Naive thymus-derived CD8-positive, alpha-beta T cell (primary cell): ENCODE results near the gene HORMAD2. TPM values are rescaled to one million over a fixed set of nuclear protein-coding genes. Genes with fewer than 3 reads are reported as not detected.

Experiments
- ATAC-seq, 2 donors: fragments of 150-1000 bp; cut with Tn5 transposase in 1 of 2; sonication (Bioruptor Pico), chemical (Tn5 transposase) in 1 of 2; 1 replicate in 1 of 2; 2 replicates in 1 of 2; pipeline ENCODE4 v1.10.0; 2021; ENCODE audit warnings: mild to moderate bottlenecking in 2 of 2, moderate library complexity in 2 of 2
- POLR2A ChIA-PET: fragments of 350-600 bp; sonication (Branson Sonifier 250); formaldehyde crosslinking; loops from one replicate; lab custom pipeline; 2021; ENCODE audit warnings: antibody characterized with exemption; lab: Charles Lee
- DNase-seq, 10 donors: peaks; one replicate each; pipeline versions ENCODE4 v3.0.0 to v3.0.0-alpha.2; 2020 to 2022
- H3K27ac Mint-ChIP-seq, 10 donors: one replicate each; pipeline ENCODE4 v1.8.0; 2020 to 2022; ENCODE audit warnings: mild to moderate bottlenecking in 10 of 10, mixed read lengths in 10 of 10, moderate library complexity in 4 of 10, inconsistent platforms in 1 of 10
- H3K27me3 Mint-ChIP-seq, 5 donors: one replicate each; pipeline ENCODE4 v1.8.0; 2021 to 2022; ENCODE audit warnings: mixed read lengths in 5 of 5
- H3K36me3 Mint-ChIP-seq, 3 donors: one replicate each; pipeline ENCODE4 v1.8.0; 2020 to 2022; ENCODE audit warnings: mixed read lengths in 3 of 3, mild to moderate bottlenecking in 2 of 3, inconsistent platforms in 1 of 3
- H3K4me1 Mint-ChIP-seq, 4 donors: one replicate each; pipeline ENCODE4 v1.8.0; 2021 to 2022; ENCODE audit warnings: mixed read lengths in 4 of 4
- H3K4me3 Mint-ChIP-seq, 10 donors: one replicate each; pipeline ENCODE4 v1.8.0; 2020 to 2022; ENCODE audit warnings: mild to moderate bottlenecking in 10 of 10, mixed read lengths in 10 of 10, moderate library complexity in 6 of 10, inconsistent platforms in 1 of 10
- H3K9me3 Mint-ChIP-seq, 9 donors: one replicate each; pipeline ENCODE4 v1.8.0; 2020 to 2022; ENCODE audit warnings: mixed read lengths in 9 of 9, mild to moderate bottlenecking in 3 of 9, inconsistent platforms in 1 of 9, moderate library complexity in 1 of 9
- polyA plus RNA-seq, 3 donors: library from polyadenylated mRNA; unstranded; fragments of 300-500 nt; fragmentation: Illumina TruSeq; gene quantifications; one replicate each; pipeline ENCODE4 v1.2.3, GENCODE V29; 2021
- total RNA-seq, 8 experiments: library from RNA in 2 of 8; stranded (reverse) in 2 of 8; gene quantifications; one replicate each; pipeline ENCODE4 v1.2.3 and lab custom pipeline; 2021 to 2026

The HORMAD2 gene
- total and polyA plus RNA-seq, 5 experiments from 2014 or later, result not detected

DNA sequence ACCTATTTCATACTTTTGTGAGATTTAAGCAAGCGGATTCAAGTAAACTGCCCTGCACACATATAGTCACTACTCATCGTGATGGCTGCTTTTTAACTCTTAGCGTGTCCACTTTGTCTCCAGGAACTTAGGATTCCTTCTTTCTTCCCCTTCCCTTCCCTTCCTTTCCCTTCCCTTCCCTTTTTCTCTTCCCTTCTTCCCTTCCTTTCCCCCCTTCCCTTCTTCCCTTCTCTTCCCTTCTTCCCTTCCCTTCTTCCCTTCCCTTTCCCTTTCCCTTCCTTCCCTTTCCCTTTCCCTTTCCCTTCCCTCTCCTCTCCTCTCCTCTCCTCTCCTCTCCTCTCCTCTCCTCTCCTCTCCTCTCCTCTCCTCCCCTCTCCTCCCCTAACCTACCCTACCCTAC lies 100.4 kb downstream of the HORMAD2 start:
- H3K4me1 Mint-ChIP-seq, result peaks cover 5 to 30% (median 18%) of the 10 kb centered on the region in 4 donors
- POLR2A ChIA-PET, result no interaction called here
- ATAC-seq (no peak), DNase-seq (no peak)
- no peaks in the 10 kb centered on the region for H3K27me3 Mint-ChIP-seq
- no peak overlapping the region for H3K27ac Mint-ChIP-seq
- no peaks in the 10 kb centered on the region for H3K9me3 Mint-ChIP-seq
- H3K36me3 Mint-ChIP-seq, result no peaks in the 10 kb centered on the region
- no peak overlapping the region for H3K4me3 Mint-ChIP-seq

DNA sequence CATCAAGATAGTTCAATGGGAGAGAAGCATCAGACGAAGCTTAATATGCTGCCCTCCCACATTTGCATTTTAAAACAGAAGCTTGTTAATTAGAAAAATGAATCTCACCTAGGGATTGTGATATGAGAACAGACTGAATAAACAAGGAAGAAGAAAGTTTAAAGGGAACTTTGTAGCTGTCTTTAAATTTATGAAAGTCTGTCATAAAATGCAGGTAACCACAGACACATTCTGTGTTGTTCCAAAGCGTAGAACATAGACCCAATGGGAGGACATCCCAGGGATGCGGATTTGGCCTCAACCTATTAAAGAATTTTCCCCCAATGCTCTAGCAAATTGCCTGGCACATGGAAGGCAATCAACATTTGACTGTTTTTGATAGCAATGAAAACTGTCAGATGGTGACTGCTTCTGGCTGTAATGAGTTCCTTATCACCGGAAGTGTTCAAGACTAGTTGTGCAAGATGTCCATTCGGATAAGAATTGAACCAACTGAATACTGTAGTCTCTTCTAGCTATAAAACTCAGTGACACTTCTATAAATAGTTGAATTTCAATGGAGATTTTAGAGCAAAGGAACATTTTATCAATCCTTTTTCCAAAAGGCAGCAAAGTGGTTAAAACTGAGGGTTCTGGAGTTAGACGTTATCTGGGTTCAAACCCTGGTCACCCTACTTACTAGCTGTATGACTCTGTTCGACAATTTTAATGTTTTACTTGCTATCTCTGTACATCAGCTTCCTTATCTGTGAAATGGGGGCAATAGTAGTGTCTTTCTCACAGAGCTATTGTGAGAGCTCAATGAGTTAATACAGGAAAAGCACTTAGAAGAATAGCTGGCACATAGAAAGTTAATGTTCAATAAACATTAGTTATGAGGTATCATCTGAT lies 101.4 kb downstream of the HORMAD2 start:
- Mint-ChIP-seq H3K27ac (peak overlapping the region in 1 of 10 donors; percentile 21), H3K27me3 (no peaks in the 10 kb centered on the region), H3K4me3 (no peak overlapping the region), H3K9me3 (no peaks in the 10 kb centered on the region), H3K4me1 (peaks cover 5 to 33% (median 17%) of the 10 kb centered on the region in 4 donors), H3K36me3 (no peaks in the 10 kb centered on the region)
- DNase-seq, result no peak
- POLR2A ChIA-PET, result interaction anchor here (0.6 kb wide), 1 partner anchor 1101 kb away, joined by 3 read pairs; no protein-coding TSS in a partner anchor
- no peak for ATAC-seq

DNA sequence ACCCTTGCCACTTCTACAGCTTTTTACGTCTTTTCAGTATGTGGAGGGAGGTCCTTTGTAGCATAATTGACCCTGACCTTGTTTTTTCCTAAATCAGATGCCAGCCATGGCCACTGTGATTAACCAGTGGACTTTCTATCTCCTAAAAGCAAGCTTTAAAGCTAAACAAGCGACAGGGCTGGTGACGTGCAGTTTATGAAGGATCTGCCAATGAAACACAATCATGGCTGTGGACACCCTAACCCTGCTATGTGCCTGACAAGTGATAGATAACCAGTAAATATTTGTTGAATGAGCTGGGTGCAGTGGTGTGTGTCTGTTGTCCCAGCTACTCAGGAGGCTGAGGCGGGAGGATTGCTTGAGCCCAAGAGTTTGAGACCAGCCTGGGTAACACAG lies 102.1 kb downstream of the HORMAD2 start:
- Mint-ChIP-seq H3K27ac (no peak overlapping the region), H3K27me3 (no peaks in the 10 kb centered on the region), H3K36me3 (no peaks in the 10 kb centered on the region), H3K9me3 (no peaks in the 10 kb centered on the region), H3K4me3 (no peak overlapping the region), H3K4me1 (peaks cover 1 to 37% (median 18%) of the 10 kb centered on the region in 4 donors)
- DNase-seq (no peak), ATAC-seq (no peak)
- POLR2A ChIA-PET, result no interaction called here

DNA sequence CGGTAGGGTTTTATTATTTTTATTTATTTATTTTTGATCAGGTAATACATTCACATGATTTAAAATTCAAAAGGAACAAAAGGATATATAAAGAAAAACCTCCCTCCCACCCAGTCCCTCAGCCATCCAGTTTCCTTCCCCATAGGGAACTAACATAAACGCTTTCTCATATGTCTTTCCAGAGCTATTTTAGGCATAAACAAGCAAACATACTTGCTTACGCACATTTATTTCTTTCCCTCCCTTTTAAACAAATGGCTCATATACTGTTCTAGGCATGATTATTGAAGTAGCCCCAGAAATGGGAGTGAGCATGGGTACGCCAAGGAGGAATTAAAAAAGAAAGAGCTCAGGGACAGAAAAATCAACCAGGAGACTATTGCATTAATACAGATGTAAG lies 102.6 kb downstream of the HORMAD2 start:
- Mint-ChIP-seq H3K27ac (no peak overlapping the region), H3K36me3 (no peaks in the 10 kb centered on the region), H3K27me3 (no peaks in the 10 kb centered on the region), H3K9me3 (no peaks in the 10 kb centered on the region), H3K4me1 (peaks cover 4 to 39% (median 22%) of the 10 kb centered on the region in 4 donors), H3K4me3 (no peak overlapping the region)
- POLR2A ChIA-PET, result no interaction called here
- ATAC-seq (no peak), DNase-seq (no peak)

DNA sequence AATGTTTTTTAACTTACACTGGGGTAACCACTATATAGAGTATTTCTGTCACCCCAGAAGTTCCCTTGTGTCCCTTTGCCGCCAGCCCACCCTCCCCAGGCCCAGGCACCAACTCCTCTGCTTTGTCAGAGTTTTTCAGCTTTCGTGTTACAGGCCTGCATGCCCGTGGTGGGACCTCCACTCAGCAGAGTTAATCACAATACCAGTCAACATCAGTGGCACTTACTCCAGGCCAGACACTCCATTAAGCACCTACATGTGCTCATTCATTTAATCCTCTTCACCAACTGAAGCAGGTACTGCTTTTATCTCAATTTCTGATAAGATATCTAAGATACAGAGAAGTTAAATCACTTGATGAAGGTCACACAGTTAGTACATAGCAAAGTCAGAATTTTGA lies 103.0 kb downstream of the HORMAD2 start:
- POLR2A ChIA-PET, result no interaction called here
- H3K9me3 Mint-ChIP-seq, result no peaks in the 10 kb centered on the region
- H3K4me3 Mint-ChIP-seq, result no peak overlapping the region
- H3K27ac Mint-ChIP-seq, result no peak overlapping the region
- no peaks in the 10 kb centered on the region for H3K27me3 Mint-ChIP-seq
- ATAC-seq, result no peak
- H3K4me1 Mint-ChIP-seq, result peaks cover 4 to 38% (median 21%) of the 10 kb centered on the region in 4 donors
- no peaks in the 10 kb centered on the region for H3K36me3 Mint-ChIP-seq
- DNase-seq, result no peak

DNA sequence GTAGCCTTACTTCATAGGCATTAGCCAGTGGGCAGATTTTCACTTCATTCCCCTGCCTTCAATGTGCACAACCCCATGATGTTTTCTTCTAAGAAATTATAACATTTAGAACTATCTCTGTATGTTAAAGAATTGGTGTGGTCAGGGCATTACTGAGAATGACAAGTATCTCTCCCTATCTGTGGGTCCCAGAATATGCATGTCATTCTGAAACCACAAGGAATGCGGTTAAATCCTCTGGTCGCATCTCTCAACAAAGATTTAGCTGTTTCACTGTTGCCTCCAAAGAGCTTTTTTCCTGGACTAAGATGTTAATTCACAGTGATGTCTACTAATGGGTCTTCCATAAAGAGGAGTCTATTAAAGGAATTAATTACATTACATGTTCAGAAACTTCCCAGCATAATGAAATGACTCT lies 103.6 kb downstream of the HORMAD2 start:
- Mint-ChIP-seq H3K27me3 (no peaks in the 10 kb centered on the region), H3K4me3 (no peak overlapping the region), H3K4me1 (peaks cover 4 to 38% (median 16%) of the 10 kb centered on the region in 4 donors), H3K9me3 (no peaks in the 10 kb centered on the region), H3K27ac (peak overlapping the region in 2 of 10 donors; percentile 14 to 36), H3K36me3 (no peaks in the 10 kb centered on the region)
- ATAC-seq (no peak), DNase-seq (no peak)
- POLR2A ChIA-PET, result no interaction called here

DNA sequence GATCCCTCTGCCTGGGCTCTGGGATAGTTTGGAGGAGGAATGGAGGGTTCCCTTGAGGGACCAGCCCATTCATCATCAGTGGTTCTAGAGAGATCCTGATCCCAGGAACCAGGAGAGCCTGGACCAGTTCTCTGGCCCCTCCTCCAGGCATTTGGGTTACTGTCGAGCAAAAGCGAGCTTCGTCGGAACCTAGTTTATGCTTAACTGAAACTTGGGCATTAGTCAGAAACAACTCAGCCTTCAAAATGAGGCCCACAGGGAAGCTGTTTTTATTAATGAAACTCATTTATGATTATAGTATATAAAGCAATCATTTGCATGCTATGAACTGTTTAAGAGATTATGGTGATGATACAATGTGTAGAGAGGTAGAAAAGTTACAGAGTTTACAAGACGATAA lies 104.9 kb downstream of the HORMAD2 start:
- H3K4me1 Mint-ChIP-seq, result peaks cover 6 to 36% (median 16%) of the 10 kb centered on the region in 4 donors
- no peak overlapping the region for H3K4me3 Mint-ChIP-seq
- H3K27ac Mint-ChIP-seq, result peak overlapping the region in 1 of 10 donors; percentile 53
- H3K27me3 Mint-ChIP-seq, result no peaks in the 10 kb centered on the region
- no peaks in the 10 kb centered on the region for H3K9me3 Mint-ChIP-seq
- no peaks in the 10 kb centered on the region for H3K36me3 Mint-ChIP-seq
- DNase-seq (no peak), ATAC-seq (no peak)
- POLR2A ChIA-PET, result no interaction called here

DNA sequence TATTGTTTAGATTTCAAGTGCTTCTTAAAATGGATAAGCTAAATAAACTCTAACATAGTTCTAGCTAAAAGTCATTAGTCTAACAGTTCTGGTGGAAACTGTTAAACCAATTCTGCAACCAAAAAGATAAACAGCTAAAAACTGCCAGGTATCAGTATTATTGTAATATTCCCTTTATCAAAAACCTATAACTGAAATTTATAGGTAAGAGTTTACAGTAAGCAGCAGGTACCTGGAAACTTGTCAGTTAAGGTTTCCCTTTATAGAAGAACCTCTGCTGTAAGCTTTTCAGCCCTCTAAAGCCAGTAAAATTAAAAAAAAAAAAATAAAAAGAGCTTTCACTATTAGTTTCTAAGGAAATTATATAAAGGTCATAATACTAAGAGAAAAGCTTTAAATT lies 105.3 kb downstream of the HORMAD2 start:
- Mint-ChIP-seq H3K27ac (peak overlapping the region in 1 of 10 donors; percentile 53), H3K4me3 (no peak overlapping the region)
- POLR2A ChIA-PET, result no interaction called here

DNA sequence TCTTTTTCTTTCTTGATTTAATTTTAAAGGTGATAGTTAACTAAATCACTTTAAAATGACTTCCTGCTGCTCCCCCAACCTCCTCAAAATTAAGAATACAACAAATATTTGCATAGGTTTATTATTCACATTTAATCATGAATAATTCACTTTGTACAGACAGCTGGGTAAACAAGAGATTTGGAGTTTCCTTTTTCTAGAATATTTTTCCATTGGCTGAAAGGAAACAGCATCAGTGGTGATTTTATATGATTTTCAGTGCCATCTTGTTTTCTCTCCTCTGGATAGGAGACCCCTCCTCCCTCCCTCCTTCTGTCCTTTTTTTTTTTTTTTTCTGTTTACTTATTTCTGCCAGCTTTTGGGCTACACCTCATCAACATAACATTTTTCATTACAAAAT lies 105.8 kb downstream of the HORMAD2 start:
- DNase-seq (no peak), ATAC-seq (no peak)
- POLR2A ChIA-PET, result no interaction called here
- Mint-ChIP-seq H3K36me3 (no peaks in the 10 kb centered on the region), H3K9me3 (no peaks in the 10 kb centered on the region), H3K27ac (no peak overlapping the region), H3K27me3 (no peaks in the 10 kb centered on the region), H3K4me1 (peaks cover 6 to 41% (median 19%) of the 10 kb centered on the region in 4 donors), H3K4me3 (no peak overlapping the region)

More for the DNA sequence above, 105.3 kb downstream of the HORMAD2 start:
- no peaks in the 10 kb centered on the region for H3K27me3 Mint-ChIP-seq
- no peaks in the 10 kb centered on the region for H3K9me3 Mint-ChIP-seq
- H3K36me3 Mint-ChIP-seq, result no peaks in the 10 kb centered on the region
- no peak for ATAC-seq
- H3K4me1 Mint-ChIP-seq, result peaks cover 6 to 36% (median 17%) of the 10 kb centered on the region in 4 donors
- DNase-seq, result no peak

DNA sequence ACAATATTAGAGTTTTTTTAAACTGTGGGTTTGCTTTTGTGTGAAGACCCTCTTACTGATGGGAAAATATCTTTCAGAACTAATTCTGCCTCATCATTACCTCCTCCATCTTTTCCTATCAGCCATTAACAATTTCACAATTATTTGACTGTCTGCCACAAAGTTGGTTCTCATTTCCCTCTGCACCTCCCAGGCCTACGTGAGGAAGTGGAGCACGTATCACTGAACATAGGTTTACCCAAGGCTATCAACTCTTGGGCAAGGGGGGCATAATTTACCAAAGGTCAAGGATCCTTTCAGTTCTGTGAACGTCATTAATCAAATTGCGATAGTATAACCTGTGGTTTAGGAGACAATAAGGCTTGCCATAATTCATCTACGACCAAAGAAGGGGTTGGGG lies 106.2 kb downstream of the HORMAD2 start:
- H3K4me3 Mint-ChIP-seq, result no peak overlapping the region
- H3K9me3 Mint-ChIP-seq, result no peaks in the 10 kb centered on the region
- no peaks in the 10 kb centered on the region for H3K36me3 Mint-ChIP-seq
- H3K27ac Mint-ChIP-seq, result peak overlapping the region in 1 of 10 donors; percentile 50
- DNase-seq (no peak), ATAC-seq (no peak)
- POLR2A ChIA-PET, result no interaction called here
- H3K4me1 Mint-ChIP-seq, result peaks cover 6 to 45% (median 19%) of the 10 kb centered on the region in 4 donors
- H3K27me3 Mint-ChIP-seq, result no peaks in the 10 kb centered on the region

DNA sequence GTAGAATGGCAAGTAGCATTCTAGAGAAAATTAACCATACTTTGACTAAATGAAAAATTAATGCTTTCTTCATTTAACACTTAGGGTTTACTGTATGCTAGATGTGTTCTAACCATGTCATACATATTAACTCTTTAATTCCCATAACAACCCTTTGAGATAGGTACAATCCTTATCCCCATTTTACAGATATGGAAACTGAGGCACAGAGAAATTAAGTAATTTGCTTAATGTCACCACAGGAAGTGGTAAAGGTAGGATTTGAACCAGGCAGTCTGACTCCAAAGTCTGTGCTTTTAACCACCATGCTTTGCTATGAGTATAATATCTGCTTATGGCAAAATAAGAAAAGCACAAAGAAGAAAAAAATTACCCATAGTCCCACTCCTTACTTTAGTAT lies 106.8 kb downstream of the HORMAD2 start:
- Mint-ChIP-seq H3K4me1 (peaks cover 9 to 47% (median 22%) of the 10 kb centered on the region in 4 donors), H3K27me3 (no peaks in the 10 kb centered on the region), H3K36me3 (no peaks in the 10 kb centered on the region), H3K4me3 (no peak overlapping the region), H3K27ac (no peak overlapping the region), H3K9me3 (no peaks in the 10 kb centered on the region)
- DNase-seq, result no peak
- ATAC-seq, result no peak
- POLR2A ChIA-PET, result no interaction called here

DNA sequence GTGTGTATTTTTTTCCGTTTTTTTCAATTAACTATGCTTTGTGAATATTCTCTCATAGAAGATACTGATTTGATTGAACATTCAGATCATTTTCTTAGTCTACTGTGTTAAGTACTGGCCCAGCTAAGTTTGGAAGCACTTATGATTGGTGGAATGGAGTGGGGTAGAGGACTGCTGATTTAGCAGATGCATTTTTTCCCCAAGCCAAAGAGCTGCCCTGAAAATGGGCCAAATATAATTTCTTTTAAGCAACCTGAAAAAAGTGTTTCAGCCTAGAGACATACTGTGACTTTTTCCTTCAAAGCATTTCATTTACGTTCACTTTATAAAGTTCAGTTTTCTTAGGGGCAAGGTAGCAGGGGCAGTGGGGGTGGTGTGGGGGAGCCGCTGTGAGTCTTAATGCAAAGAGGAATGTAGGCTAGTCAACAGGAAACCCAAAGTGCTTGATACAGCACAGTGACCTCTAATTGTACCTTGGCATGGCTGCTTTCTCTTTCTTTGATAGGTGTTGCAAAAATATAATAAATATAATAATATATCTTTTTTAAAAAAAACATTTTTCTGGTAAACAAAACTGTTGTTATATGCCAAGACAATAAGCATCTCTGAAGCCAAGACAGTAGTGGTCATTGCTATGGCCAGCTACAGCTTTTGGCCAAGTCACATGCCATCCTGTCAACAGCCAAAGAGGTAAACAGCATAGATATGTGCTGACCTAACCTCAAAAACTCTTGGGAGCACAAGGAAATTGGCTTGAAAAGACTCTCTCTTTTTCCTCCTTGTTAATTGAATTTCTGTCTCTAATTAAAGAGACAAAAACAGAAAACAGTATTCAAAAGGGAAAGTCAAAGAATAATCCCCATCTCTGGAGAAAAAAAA lies 107.5 kb downstream of the HORMAD2 start:
- Mint-ChIP-seq H3K4me3 (peak overlapping the region in 2 of 10 donors; percentile 9 to 29), H3K27me3 (no peaks in the 10 kb centered on the region), H3K4me1 (peaks cover 10 to 54% (median 26%) of the 10 kb centered on the region in 4 donors), H3K36me3 (no peaks in the 10 kb centered on the region), H3K27ac (peak overlapping the region in 4 of 10 donors; percentile 6 to 53 (median 15)), H3K9me3 (no peaks in the 10 kb centered on the region)
- DNase-seq (no peak), ATAC-seq (peak in 1 of 2 donors; percentile 47)
- POLR2A ChIA-PET, result no interaction called here

DNA sequence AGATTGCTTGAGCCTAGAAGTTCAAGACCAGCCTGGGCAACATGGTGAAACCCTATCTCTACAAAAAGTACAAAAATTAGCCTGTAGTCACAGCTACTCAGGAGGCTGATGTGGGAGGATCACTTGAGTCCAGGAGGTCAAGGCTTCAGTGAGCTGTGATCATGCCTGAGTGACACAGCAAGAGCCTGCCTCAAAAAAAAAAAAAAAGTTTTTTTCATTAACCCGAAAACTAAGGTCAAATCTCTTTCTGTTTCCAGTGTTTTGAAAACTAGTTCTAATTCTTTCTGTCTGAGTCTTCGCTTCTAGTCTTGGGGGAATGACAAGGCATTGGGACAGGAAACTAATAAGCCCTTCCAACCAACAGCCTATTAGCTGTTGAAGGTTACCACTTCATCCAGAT lies 108.6 kb downstream of the HORMAD2 start:
- DNase-seq (no peak), ATAC-seq (no peak)
- H3K9me3 Mint-ChIP-seq, result no peaks in the 10 kb centered on the region
- POLR2A ChIA-PET, result no interaction called here
- H3K27ac Mint-ChIP-seq, result no peak overlapping the region
- H3K36me3 Mint-ChIP-seq, result no peaks in the 10 kb centered on the region
- H3K4me3 Mint-ChIP-seq, result peak overlapping the region in 1 of 10 donors; percentile 38
- H3K27me3 Mint-ChIP-seq, result no peaks in the 10 kb centered on the region
- H3K4me1 Mint-ChIP-seq, result peaks cover 10 to 60% (median 26%) of the 10 kb centered on the region in 4 donors
